ENCODE results near the gene MZF1. TPM values are rescaled to one million over a fixed set of nuclear protein-coding genes. Genes with fewer than 3 reads are reported as not detected.

The MZF1 gene
- total and polyA plus RNA-seq, 9 of the 15 experiments (the other 6 are each of a cell fraction or from before 2014, with no cell fraction given), result 0.31 to 29.3 (median 11.5) TPM

GRCh38 chr19:58513694-58514563 lies 59.2 kb downstream of the MZF1 start (continued):
- TF ChIP-seq SOX6 (IDR thresholded peaks at IDR 0.05) (peak; percentile 66), RAD21 (CRISPR knock-in tag; conservative IDR thresholded peaks at IDR 0.05 in 1 of 2, IDR thresholded peaks at IDR 0.05 in 1 of 2) (peak; percentile 77 to 80), MECOM (CRISPR knock-in tag; IDR thresholded peaks at IDR 0.05) (peak; percentile 36; the same call in 1 of the 2 replicates), LEF1 (IDR thresholded peaks at IDR 0.05) (no peak), FUS (optimal IDR thresholded peaks at IDR 0.05; ENCODE audit: low read depth, low read length) (peak; percentile 82), POLR2AphosphoS5 (IDR thresholded peaks at IDR 0.05; ENCODE audit: control insufficient read depth, insufficient read depth, low read depth, low read length) (no peak; the same call in 1 of the 2 replicates), ZNF134 (CRISPR knock-in tag; conservative IDR thresholded peaks at IDR 0.05) (no peak), ZNF282 (CRISPR knock-in tag; IDR thresholded peaks at IDR 0.05) (0 out of 2 replicates have a peak, but pooled peaks have one; percentile 72), HDAC6 (IDR thresholded peaks at IDR 0.05; ENCODE audit: low read depth, low read length) (no peak), ESRRA (IDR thresholded peaks at IDR 0.05; ENCODE audit: borderline replicate concordance, low read depth) (peak; percentile 76; the same call in 1 of the 2 replicates), RCOR1 (IDR thresholded peaks at IDR 0.05; ENCODE audit: borderline replicate concordance in 1 of 2, low read depth in 2 of 2, low read length in 2 of 2) (0 out of 4 replicates have a peak, but pooled peaks of 1 of the 2 experiments have one; percentile 51), RBFOX2 (IDR thresholded peaks at IDR 0.05; ENCODE audit: low read depth, low read length) (peak; percentile 88), TEAD2 (tag; IDR thresholded peaks at IDR 0.05) (no peak), TEAD1 (CRISPR knock-in tag; IDR thresholded peaks at IDR 0.05) (no peak), CTBP1 (IDR thresholded peaks at IDR 0.05; ENCODE audit: borderline replicate concordance) (peak; percentile 97), MXI1 (IDR thresholded peaks at IDR 0.05; ENCODE audit: low read depth, low read length) (0 out of 2 replicates have a peak, but pooled peaks have one; percentile 44), HNRNPK (IDR thresholded peaks at IDR 0.05; ENCODE audit: low read depth, low read length, poor library complexity, severe bottlenecking) (peak; percentile 53), PHF21A (IDR thresholded peaks at IDR 0.05; ENCODE audit: borderline replicate concordance, low read depth) (peak; percentile 9; the same call in 1 of the 2 replicates), ZNF263 (CRISPR knock-in tag; IDR thresholded peaks at IDR 0.05; ENCODE audit: borderline replicate concordance) (0 out of 2 replicates have a peak, but pooled peaks have one; percentile 55), SIN3A (IDR thresholded peaks at IDR 0.05; ENCODE audit: borderline replicate concordance in 2 of 2, control insufficient read depth in 1 of 2, low read depth in 2 of 2, low read length in 2 of 2) (peak in 1 of 2 experiments; percentile 62; a peak in 1 of 4 replicates), GTF2E2 (tag; IDR thresholded peaks at IDR 0.05) (no peak), FOSL1 (tag; conservative IDR thresholded peaks at IDR 0.05) (no peak), IRF2 (CRISPR knock-in tag; IDR thresholded peaks at IDR 0.05) (0 out of 2 replicates have a peak, but pooled peaks have one; percentile 16), ZKSCAN1 (IDR thresholded peaks at IDR 0.05; ENCODE audit: low read depth, low read length) (peak; percentile 23; the same call in 1 of the 2 replicates), CREB1 (IDR thresholded peaks at IDR 0.05) (peak; percentile 46; the same call in 1 of the 2 replicates), CREB1 (CRISPR knock-in tag; IDR thresholded peaks at IDR 0.05) (peak; percentile 66; the same call in 1 of the 2 replicates), ETV6 (IDR thresholded peaks at IDR 0.05; ENCODE audit: borderline replicate concordance in 1 of 2, low read depth in 2 of 2, low read length in 1 of 2) (no peak), ETV6 (CRISPR knock-in tag; IDR thresholded peaks at IDR 0.05; ENCODE audit: borderline replicate concordance) (no peak)

All from K562 (cell line).